ENCODE results near the gene COX6A2. TPM values are rescaled to one million over a fixed set of nuclear protein-coding genes. Genes with fewer than 3 reads are reported as not detected.

COX6A2 gene
- total and polyA plus RNA-seq, 2 experiments from 2014 or later, result 6.0 TPM; not detected in 1

- TF ChIP-seq ZNF462 (CRISPR knock-in tag; IDR thresholded peaks at IDR 0.05), result no peak
Observed at GRCh38 chr16:31390504-31391041, 37.6 kb downstream of the COX6A2 start (continued).

DNA sequence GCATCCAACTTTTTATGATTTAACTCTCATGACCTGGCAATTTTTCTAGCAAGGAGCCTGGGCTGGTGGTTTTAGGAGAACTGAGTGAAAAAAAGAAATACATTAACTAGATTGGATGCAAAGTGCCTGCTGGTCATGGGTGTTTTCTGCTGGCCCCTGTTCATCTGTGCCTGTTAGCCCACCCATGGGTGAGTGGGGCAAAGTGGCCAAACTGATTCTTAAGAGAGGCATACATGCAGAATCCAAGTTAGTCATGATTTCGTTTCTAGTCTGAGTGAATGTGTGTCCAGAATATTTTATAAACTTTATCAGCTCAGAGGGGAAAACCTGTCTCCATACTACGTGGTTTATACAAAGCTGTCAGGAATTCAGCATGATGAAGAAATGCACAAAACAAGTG is 39.6 kb downstream of the COX6A2 start:
- no peaks in the 10 kb centered on the region for H3K4me1 ChIP-seq (ENCODE audit: insufficient read depth)
- no peak overlapping the region for H3K4me3 ChIP-seq
- no peak overlapping the region for H2AFZ ChIP-seq
- no peak overlapping the region for H3K27ac Mint-ChIP-seq
- peaks cover 4% of the 10 kb centered on the region; the same call in 2 of the 3 replicates for H3K9me3 Mint-ChIP-seq
- peaks cover 6% of the 10 kb centered on the region for H3K27me3 Mint-ChIP-seq (ENCODE audit: insufficient read depth, low read depth, poor library complexity)
- no peaks in the 10 kb centered on the region for H3K79me2 ChIP-seq (replicated peaks; ENCODE audit: insufficient read depth)
- H3K4me1 Mint-ChIP-seq, result peaks cover 7% of the 10 kb centered on the region; the same call in 2 of the 3 replicates
- DNase-seq (ENCODE audit: low spot score), result no peak
- no peaks in the 10 kb centered on the region for H3K27me3 ChIP-seq (ENCODE audit: insufficient read depth)
- H3K36me3 Mint-ChIP-seq (ENCODE audit: low read depth), result no peaks in the 10 kb centered on the region
- no peak overlapping the region for H3K27ac ChIP-seq (ENCODE audit: low read depth)
- H3K36me3 ChIP-seq (ENCODE audit: insufficient read depth), result no peaks in the 10 kb centered on the region
- H3K4me2 ChIP-seq, result no peak overlapping the region
- H4K20me1 ChIP-seq (replicated peaks; ENCODE audit: insufficient read depth), result no peaks in the 10 kb centered on the region
- H3K4me3 Mint-ChIP-seq, result no peak overlapping the region
- H3K9me2 ChIP-seq (ENCODE audit: insufficient read depth), result no peaks in the 10 kb centered on the region
- no peaks in the 10 kb centered on the region for H3F3A ChIP-seq (replicated peaks; ENCODE audit: low read depth)
- ATAC-seq, result no peak
- TF ChIP-seq EZH2phosphoT487 (IDR thresholded peaks at IDR 0.05; ENCODE audit: unreplicated experiment) (no peak), STAT1 (IDR thresholded peaks at IDR 0.05; ENCODE audit: unreplicated experiment) (no peak), ZNF114 (CRISPR knock-in tag; IDR thresholded peaks at IDR 0.05) (no peak), JUNB (IDR thresholded peaks at IDR 0.05; ENCODE audit: unreplicated experiment) (no peak), REST (IDR thresholded peaks at IDR 0.05; ENCODE audit: unreplicated experiment) (no peak), NANOG (IDR thresholded peaks at IDR 0.05; ENCODE audit: borderline replicate concordance) (no peak), ZNF331 (CRISPR knock-in tag; IDR thresholded peaks at IDR 0.05; ENCODE audit: low read depth) (no peak), CTCF (conservative IDR thresholded peaks at IDR 0.05; ENCODE audit: low read depth in 2 of 2) (no peak), POLR2AphosphoS5 (IDR thresholded peaks at IDR 0.05; ENCODE audit: low read depth) (no peak), CREB1 (CRISPR knock-in tag; IDR thresholded peaks at IDR 0.05; ENCODE audit: low read depth) (no peak)

All from GM23338 (cell line).